HTR-8/SVneo (cell line): ENCODE data around the gene RILPL1.
"Not testable (repeated sequence)": the region's sequence is repeated elsewhere in the genome, so short reads cannot be mapped to it uniquely, and the experiment has no call there.

Source experiments
- DNase-seq: peaks from one replicate; pipeline ENCODE4 v3.0.0; 2011; ENCODE audit warnings: low spot score, mixed read lengths; ENCODE audit not compliant: insufficient read length
- FAIRE-seq: peaks from 2 replicates; lab custom pipeline; 2011; peaks lifted over from hg19 to GRCh38; lab: Jason Lieb, UNC

RILPL1 gene

GRCh38 chr12:123474485-123475245 lies 58.9 kb downstream of the RILPL1 start:
- FAIRE-seq (no peak), DNase-seq (no peak)

GRCh38 chr12:123472438-123472849 lies 61.1 kb downstream of the RILPL1 start:
- DNase-seq (no peak), FAIRE-seq (no peak)

DNA sequence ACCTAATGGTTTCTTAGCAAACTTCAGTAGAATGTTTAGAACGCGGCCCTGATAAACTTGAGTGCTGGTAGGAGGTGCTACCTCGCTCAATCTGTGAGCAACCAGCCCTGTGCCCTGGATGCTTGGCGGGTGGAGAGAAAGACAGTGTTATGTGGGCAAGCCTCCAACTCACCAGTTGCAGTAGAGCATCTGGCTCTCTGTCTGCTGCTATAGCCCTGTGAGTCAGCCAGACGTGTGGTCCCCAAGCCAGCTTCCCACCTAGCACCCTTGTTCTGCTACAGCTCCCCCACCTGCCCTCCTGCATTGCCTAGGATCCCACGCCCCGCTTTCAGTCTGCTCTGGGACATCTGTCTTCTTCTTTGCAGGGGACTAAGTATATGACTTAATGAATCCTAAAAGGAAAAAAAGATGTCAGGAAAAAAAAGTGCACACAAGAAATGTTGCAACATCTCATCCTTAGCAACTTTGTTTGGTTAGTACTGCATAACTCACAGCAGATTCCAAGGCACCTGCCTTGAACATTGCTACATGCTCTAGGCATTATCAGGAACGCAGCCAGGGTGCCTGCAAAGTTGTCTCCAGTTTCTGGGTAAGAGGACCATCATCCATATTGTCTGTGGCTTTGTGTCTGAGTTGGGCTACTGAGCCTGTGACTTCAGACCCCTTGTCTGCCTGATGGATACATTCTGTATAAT lies 62.0 kb downstream of the RILPL1 start:
- FAIRE-seq (no peak), DNase-seq (no peak)

- no peak for DNase-seq
- FAIRE-seq = no peak
These were observed 63.5 kb downstream of the RILPL1 start for GRCh38 chr12:123469978-123470377.

DNA sequence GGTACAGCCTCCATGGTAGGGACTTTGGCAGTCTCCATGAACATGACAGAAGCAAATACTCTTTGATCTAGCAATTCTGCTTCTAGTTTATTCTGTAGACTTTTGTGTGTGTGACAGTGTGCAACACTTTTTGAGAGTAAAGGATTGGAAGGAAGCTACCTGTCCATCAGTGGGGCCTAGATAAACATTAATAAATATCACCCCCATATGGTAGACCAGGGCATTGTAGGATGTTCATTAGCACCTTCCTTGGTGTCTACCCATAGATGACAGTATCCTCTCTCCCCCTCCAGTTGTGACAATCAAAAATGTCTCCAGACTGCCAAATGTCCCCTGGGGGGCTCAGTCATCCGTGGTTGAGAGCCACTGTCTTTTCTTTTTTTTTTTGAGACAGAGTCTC lies 64.7 kb downstream of the RILPL1 start:
- no peak for DNase-seq
- FAIRE-seq = no peak

DNA sequence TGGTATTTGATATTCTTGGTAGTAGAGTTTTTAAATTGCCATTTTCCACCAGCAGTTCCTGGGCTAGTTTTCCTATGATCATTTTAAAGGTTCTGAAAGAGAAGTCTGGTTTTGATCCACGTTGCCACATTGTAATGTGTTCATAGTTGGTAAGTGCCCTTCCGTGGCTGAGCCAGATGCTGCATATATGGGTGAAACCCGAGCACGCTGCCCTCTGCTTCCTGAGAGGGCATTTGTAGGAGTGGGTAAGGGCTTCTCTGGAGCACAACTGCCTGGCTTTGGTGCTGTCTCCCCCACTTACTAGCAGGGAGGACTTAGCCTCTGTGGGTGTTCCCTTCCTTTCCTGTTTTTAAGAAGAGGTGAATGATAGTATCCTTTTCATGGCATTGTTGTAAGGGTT lies 68.4 kb downstream of the RILPL1 start:
- FAIRE-seq (no peak), DNase-seq (no peak)

DNA sequence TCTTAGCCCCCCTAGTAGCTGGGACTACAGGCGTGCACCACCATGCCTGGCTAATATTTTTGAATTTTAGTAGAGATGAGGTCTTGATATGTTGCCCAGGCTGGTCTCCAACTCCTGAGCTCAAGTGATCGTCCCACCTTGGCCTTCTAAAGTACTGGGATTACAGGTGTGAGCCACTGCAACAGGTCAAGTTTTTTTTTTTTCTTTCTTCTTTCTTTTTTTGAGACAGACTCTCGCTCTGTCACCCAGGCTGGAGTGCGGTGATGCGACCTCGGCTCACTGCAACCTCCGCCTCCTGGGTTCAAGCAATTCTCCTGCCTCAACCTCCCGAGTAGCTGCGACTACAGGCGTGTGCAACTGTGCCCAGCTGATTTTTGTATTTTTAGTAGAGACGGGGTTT lies 70.3 kb downstream of the RILPL1 start:
- FAIRE-seq, DNase-seq: not testable (repeated sequence)

DNA sequence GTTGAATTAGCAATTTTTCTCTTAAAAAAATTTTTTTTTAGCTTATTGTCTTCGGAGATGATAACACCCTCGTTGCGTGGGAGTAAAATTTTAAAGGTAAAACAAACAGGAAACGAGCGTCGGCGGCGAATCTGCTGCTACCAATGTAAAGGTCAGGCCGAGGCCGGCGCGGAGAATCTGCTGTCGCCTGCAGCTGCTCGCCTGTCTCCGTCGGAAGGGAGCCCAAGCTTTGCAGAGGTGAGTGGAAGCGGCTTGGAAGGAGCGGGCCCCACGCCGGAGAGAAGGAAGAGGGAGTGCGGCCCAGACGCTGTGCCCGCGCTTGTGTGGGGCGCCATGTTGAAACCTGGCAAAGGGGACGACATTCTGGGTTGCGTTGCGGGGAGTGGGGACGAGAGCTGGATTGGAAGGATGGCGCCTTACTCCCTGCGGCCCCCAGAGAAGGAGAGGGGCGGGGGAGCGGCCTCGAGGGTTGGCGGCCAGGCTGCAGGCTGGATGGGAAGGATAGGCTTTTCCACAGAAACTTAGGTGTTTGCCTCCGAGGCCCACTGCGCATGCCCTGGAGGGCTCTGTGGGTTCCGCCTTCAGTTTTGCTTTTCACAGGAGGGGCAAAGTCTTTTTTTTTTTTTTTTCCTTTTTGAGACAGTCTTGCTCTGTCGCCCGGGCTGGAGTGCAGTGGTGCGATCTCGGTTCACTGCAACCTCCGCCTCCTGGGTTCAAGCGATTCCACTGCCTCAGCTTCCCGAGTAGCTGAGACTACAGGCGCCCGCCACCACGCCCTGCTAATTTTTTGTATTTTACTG lies 75.3 kb downstream of the RILPL1 start, which contains the start of gene SNRNP35:
TSS of gene SNRNP35 (plus strand) at position 160 of the 800 bp plus-strand sequence. CDS start 7,402 bp downstream, outside the sequence.
- peak; percentile 69 for DNase-seq
- FAIRE-seq = no peak

DNA sequence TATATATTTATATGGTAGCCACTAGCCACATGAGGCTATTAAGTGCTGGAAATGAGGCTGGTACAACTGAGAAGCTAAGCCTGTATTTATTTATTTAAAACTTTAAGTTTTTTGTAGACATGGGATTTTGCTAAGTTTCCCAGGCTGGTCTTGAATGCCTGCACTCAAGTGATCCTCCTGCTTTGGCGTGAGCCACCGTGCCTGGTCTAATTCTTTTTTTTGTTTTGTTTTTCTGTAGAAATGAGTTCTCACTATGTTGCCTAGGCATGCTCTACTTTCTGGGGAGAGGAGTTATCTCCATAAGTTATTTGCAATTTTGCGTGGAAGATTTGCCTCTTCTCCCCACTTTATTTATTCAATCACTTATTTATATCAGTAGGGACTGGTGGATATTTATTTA lies 80.4 kb downstream of the RILPL1 start:
- DNase-seq (no peak), FAIRE-seq (no peak)

GRCh38 chr12:123452276-123452550 lies 81.3 kb downstream of the RILPL1 start:
- not testable (repeated sequence) for DNase-seq, FAIRE-seq

- DNase-seq (no peak), FAIRE-seq (no peak)
These were observed 82.9 kb downstream of the RILPL1 start for GRCh38 chr12:123450636-123451035.

- DNase-seq (no peak), FAIRE-seq (no peak)
These were observed 83.7 kb downstream of the RILPL1 start for GRCh38 chr12:123449856-123450255.

DNA sequence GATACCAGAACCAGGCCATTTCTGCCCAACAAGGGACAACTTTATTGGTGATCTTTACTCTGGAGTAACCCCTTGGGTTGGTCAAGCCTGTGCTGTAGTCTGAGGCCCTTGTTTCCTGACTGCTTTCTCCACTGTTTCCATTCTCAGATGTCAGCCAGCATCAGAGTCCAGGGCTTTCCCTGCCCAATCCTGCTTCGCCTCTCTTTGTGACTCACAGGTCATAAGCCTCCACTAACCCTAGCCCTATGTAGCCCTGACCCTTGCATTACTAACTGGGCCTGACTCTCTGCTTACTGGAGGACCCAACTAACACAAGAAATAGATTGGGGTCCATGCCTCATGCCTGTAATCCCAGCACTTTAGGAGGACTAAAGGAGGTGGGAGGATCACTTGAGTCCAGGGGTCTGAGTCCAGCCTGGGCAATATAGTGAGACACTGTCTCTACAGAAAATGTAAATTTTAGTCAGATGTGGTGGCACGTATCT lies 84.2 kb downstream of the RILPL1 start:
- FAIRE-seq (no peak), DNase-seq (no peak)

DNA sequence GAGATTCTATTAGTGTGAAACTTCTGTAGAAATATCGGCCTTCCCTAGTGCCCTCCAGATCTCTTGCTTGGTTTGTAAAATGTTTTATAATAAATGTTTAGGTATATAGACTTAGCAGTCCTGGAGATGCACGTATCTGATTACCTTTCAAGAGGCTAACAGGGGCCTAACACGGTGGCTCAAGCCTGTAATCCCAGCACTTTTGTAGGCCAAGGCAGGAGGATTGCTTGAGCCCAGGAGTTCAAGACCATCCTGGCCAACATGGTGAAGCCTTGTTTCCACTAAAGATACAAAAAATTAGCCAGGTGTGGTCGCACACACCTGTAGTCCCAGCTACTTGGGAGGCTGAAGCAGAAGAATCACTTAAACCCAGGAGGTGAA lies 87.2 kb downstream of the RILPL1 start:
- FAIRE-seq (no peak), DNase-seq (no peak)

DNA sequence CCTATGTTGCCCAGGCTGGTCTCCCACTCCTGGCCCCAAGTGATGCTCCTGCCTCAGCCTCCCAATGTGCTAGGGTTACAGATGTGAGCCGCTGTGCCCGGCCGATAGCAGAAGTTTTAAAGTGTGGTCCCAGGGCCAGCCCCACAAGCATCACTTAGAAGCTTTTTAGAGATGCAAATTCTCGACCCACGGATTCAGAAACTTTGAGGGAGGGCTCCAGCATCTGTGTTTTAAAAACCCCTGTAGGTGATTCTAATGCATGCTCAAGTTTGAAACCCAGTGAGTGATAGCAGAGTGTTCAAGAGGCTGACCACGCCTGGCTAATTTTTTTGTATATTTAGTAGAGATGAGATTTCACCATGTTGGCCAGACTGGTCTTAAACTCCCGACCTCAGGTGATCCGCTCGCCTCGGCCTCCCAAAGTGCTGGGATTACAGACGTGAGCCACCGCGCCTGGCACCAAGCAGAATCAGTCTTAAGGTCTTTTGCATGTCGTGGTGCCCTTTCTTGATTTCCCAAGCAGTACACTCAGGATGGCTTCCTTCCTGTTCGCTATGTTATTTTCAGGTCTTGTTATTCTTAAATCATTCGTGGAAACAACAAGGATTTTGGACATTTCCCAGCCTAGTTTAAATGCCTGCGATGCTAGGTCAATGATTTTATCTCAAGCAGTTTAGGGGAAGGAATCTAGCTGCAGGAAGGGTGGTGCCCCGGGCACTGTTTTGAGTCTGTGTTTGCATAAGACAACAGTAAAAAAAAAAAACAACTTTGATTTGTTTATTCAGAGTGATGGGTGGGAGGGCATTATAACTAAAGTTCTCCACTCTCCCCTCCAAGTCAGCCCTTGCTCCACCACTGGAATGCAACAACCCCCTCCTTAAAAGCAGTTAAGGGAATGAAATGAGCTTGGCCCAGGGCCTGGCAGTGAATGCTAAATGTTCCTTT lies 87.9 kb downstream of the RILPL1 start:
- no peak for FAIRE-seq
- peak; percentile 23 for DNase-seq

DNA sequence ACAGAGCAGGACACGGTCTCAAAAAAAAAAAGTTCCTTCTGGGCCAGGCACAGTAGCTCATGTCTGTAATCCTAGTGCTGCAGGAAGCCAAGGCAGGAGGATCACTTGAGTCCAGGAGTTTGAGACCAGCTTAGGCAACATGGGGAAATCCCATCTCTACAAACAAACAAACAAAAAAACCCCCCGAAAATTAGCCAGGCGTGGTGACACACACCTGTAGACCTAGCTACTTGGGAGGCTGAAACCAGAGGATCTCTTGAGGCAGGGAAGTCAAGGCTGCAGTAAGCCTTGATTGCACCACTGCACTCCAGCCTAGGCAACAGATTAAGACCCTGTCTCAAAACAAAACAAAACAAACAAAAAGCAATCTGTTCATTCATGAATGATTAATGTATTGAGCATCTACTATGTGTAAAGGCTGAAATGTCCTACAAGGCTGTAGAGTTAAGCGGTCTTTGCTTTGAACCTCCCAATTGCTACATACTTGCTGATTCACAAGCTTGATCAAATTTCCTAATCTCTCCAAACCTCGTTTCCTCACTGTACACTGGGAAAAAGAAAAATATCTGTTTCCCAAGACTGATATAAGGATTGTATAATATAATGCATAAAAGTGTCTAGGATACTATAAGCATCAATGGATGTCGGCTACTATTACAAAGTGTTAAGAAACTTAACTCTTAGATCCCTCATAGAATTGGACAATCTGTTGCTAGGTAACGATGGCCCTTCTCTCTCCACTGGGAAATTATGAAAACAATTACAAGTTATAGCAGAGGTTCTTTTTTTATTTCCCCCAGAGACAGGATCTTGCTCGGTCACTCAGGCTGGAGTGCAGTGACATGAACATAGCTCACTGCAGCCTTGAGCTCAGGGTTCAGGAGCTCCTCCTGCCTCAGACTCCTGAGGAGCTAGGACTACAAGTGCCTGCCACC lies 89.2 kb downstream of the RILPL1 start:
- no peak for FAIRE-seq

DNA sequence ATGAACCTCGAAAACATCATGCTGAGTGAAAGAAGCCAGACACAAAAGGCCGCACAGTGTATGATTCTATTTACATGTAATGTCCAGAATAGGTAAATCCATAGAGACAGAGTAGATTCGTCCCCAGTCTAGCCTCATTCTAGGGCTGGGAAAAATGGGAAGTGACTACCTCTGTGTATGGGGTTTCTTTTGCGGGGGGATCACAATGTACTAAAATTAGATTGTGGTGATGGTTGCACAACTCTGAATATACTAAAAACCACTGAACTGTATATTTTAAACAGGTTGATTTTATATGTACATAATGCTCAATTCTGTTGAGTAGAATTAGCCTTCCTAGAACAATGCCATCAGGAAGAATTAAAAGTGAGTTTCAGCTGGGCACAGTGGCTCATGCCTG lies 90.7 kb downstream of the RILPL1 start:
- DNase-seq (no peak), FAIRE-seq (no peak)

More for the DNA sequence above, 89.2 kb downstream of the RILPL1 start:
- DNase-seq = no peak

GRCh38 chr12:123441523-123442164 lies 91.9 kb downstream of the RILPL1 start:
- FAIRE-seq (no peak), DNase-seq (no peak)
